HFF-Myc (cell line): ENCODE results near the gene LEPROT.

Source experiments
- DNase-seq: peaks from one replicate; pipeline ENCODE4 v3.0.0-alpha.2; 2011; ENCODE audit warnings: low read depth; ENCODE audit errors: extremely low read depth
- H3K4me3 ChIP-seq: replicated peaks from 2 replicates; pipeline ENCODE4 v1.5.1; 2011; ENCODE audit warnings: low read depth, mild to moderate bottlenecking, control low read depth, low read length
- CTCF ChIP-seq: IDR thresholded peaks from 2 replicates; pipeline ENCODE4 v1.5.1; 2012; ENCODE audit warnings: mild to moderate bottlenecking, low read depth, low read length, control low read depth; ENCODE audit errors: missing control alignments

The LEPROT gene

DNA sequence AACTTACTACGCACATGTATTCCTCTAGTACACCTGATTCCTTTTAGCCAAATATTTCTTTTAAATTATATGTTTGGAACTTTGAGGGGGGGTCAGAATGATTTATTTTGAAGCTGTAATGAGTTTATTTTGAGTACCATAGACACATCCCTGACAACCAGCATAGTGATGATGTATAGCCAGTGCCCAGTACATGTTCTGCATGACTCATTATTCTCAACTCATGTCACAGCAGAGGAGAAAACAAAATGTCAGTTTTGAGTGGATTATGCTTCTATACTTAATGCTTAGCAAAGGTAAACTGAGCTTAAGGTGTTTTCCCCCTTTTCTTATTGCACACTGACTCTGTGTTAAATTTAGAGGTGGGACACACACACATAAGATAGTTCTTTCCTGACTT is 22.4 kb upstream of the LEPROT start:
- no peak for TF ChIP-seq CTCF
- no peak for DNase-seq
- H3K4me3 ChIP-seq: no peak overlapping the region

DNA sequence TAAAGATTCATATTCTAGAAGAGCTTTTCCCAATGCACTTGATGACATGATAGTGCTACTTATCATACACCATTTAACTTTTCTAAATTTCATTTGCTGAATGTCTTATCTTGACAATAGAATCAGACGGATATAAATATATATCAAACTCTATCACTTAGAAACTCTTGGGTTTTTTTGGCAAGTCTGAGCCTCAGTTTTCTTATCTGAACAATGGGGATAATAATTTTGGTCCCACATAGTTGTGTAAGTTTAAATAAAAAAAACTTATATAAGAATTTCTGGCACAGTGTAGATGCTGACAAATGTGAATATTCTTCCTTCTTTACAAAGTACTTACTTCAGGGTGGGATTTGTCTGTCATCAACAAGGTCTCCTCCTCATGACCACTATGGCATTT is 21.5 kb upstream of the LEPROT start:
- TF ChIP-seq CTCF: no peak
- no peak overlapping the region for H3K4me3 ChIP-seq
- DNase-seq: no peak

GRCh38 chr1:65401612-65402011 is 18.9 kb upstream of the LEPROT start:
- no peak for DNase-seq
- TF ChIP-seq CTCF: no peak
- H3K4me3 ChIP-seq: no peak overlapping the region

DNA sequence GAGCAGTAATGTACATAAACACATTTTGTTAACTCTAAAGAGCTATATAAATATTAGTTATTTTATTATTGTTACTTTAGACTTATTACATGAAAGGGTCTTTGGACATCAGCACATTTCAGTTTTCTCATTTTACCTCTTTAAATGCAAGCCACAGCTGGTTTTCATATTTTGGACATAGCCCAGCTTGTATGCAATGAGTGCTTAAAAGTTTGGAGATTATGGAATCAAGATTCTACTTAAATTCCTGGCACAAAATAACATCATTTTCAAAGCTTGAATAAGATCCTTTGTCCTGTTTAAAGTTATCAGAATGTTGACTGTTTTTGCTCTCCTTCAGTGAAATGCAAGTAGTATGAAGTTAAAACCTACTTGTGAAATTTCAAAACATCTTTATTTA is 15.5 kb upstream of the LEPROT start:
- DNase-seq: no peak
- TF ChIP-seq CTCF: no peak
- no peak overlapping the region for H3K4me3 ChIP-seq

DNA sequence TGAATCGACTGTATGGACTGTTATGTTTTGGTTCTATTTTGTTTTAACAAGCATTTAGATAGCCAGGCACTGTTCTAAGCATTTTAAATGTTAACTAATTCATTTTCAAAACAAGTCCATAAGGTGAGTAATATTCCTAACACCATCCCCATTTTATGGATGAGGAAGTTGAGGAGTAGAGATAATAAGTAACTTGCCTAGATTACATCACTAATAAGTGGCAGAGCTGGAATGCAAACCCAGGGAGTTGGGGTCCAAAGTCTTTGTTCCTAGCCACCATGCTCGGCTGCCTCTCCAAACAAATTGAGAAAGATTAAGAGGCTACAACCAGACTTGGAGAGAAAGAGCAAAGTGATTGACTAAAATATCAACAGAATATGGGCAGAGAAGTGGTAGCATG is 12.6 kb upstream of the LEPROT start:
- no peak for DNase-seq
- H3K4me3 ChIP-seq: no peak overlapping the region
- TF ChIP-seq CTCF: no peak

- no peak for DNase-seq
- no peak for TF ChIP-seq CTCF
Observed at GRCh38 chr1:65409314-65409713, 11.2 kb upstream of the LEPROT start.

GRCh38 chr1:65409816-65410326 is 10.6 kb upstream of the LEPROT start:
- no peak overlapping the region for H3K4me3 ChIP-seq
- TF ChIP-seq CTCF: no peak

More at GRCh38 chr1:65409314-65409713, 11.2 kb upstream of the LEPROT start:
- H3K4me3 ChIP-seq: no peak overlapping the region

More at GRCh38 chr1:65409816-65410326, 10.6 kb upstream of the LEPROT start:
- DNase-seq: no peak
